Activated CD4-positive, alpha-beta memory T cell treated with anti-CD3 and anti-CD28 coated beads, Interleukin-2, amount 10 ng/mL, durations not matched to agents 7 days and 5 days (primary cell): Measurements from ENCODE around the gene MAG. TPM values are rescaled to one million over a fixed set of nuclear protein-coding genes. Genes with fewer than 3 reads are reported as not detected.
A peak's percentile ranks its signal among the peaks of the same experiment; 100 is the strongest.

Experiments
- CTCF ChIA-PET: fragments of 350-600 bp; sonication (Branson Sonifier 250); formaldehyde crosslinking; loops from one replicate; lab custom pipeline; 2021; ENCODE audit warnings: antibody characterized with exemption, inconsistent platforms; lab: Charles Lee
- POLR2A ChIA-PET: fragments of 350-600 bp; sonication (Branson Sonifier 250); formaldehyde crosslinking; loops from one replicate; lab custom pipeline; 2021; ENCODE audit warnings: antibody characterized with exemption; lab: Charles Lee
- DNase-seq: peaks from one replicate; pipeline ENCODE4 v3.0.0-alpha.2; 2020
- H3K27ac Mint-ChIP-seq: one replicate; pipeline ENCODE4 v1.8.0; 2021; ENCODE audit warnings: mild to moderate bottlenecking, mixed read lengths
- H3K27me3 Mint-ChIP-seq: one replicate; pipeline ENCODE4 v1.8.0; 2021; ENCODE audit warnings: mixed read lengths
- H3K36me3 Mint-ChIP-seq: one replicate; pipeline ENCODE4 v1.8.0; 2021; ENCODE audit warnings: low read depth, mixed read lengths
- H3K4me1 Mint-ChIP-seq: one replicate; pipeline ENCODE4 v1.8.0; 2021; ENCODE audit warnings: mixed read lengths
- H3K4me3 Mint-ChIP-seq: one replicate; pipeline ENCODE4 v1.8.0; 2021; ENCODE audit warnings: mild to moderate bottlenecking, mixed read lengths
- H3K9me3 Mint-ChIP-seq: one replicate; pipeline ENCODE4 v1.8.0; 2021; ENCODE audit warnings: mixed read lengths
- total RNA-seq, 2 experiments: library from RNA; stranded (reverse); gene quantifications; one replicate each; pipeline ENCODE4 v1.2.3, GENCODE V29; 2021

Gene MAG
- total RNA-seq, 2 experiments from 2014 or later = not detected

DNA sequence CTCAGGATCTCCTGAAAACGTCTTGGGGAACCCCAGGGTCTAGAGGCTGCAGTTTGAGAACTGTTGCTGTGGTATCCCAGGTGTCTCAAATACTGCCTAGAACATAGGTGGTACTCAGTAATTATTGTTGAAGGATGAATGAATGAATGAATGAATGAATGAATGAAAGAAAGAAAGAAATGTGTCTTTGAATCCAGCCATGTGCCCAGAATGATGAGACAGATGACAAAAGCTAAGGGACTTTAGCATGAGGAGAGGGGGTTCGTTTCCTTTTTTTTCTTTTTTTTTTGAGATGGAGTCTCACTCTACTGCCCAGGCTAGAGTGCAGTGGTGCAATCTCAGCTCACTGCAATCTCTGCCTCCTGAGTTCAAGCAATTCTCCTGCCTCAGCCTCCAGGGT, 35.4 kb upstream of the MAG start:
- no peaks in the 10 kb centered on the region for H3K27me3 Mint-ChIP-seq
- no peaks in the 10 kb centered on the region for H3K9me3 Mint-ChIP-seq
- ChIA-PET POLR2A (interaction anchor here (1.0 to 1.7 kb wide), 3 partner anchors 11 to 84 kb away, joined by 3 to 5 read pairs (median 4); no protein-coding TSS in a partner anchor), CTCF (interaction anchor here (1.5 kb wide), 1 partner anchor 51 kb away, joined by 3 read pairs; no protein-coding TSS in a partner anchor)
- no peak overlapping the region for H3K27ac Mint-ChIP-seq
- no peak for DNase-seq
- H3K4me3 Mint-ChIP-seq = no peak overlapping the region
- H3K4me1 Mint-ChIP-seq = peaks cover 7% of the 10 kb centered on the region
- H3K36me3 Mint-ChIP-seq = peaks cover 5% of the 10 kb centered on the region

DNA sequence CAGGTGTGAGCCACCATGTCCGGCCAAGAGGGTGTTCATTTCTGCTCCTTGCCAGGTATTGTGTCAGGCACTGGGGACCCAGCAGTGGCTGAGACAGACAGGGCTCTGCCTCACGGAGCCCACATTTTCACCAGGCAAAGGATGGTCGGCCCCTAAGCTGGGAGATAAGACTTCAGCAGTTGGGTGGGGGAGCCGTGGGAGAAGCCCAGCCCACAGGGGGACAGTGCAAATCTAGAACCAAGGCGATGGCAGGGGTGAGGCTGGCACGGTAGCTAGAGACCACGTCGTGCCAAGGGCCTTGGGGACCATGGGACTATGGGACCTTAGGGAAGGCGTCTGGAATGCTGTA, 34.9 kb upstream of the MAG start:
- Mint-ChIP-seq H3K27ac (no peak overlapping the region), H3K4me3 (no peak overlapping the region), H3K36me3 (peaks cover 4% of the 10 kb centered on the region), H3K27me3 (no peaks in the 10 kb centered on the region), H3K4me1 (peaks cover 7% of the 10 kb centered on the region), H3K9me3 (no peaks in the 10 kb centered on the region)
- peak; percentile 13 for DNase-seq
- ChIA-PET CTCF (interaction anchor here (1.5 kb wide), 1 partner anchor 51 kb away, joined by 3 read pairs; no protein-coding TSS in a partner anchor), POLR2A (interaction anchor here (1.0 to 1.7 kb wide), 3 partner anchors 11 to 85 kb away, joined by 3 to 5 read pairs (median 4); no protein-coding TSS in a partner anchor)

DNA sequence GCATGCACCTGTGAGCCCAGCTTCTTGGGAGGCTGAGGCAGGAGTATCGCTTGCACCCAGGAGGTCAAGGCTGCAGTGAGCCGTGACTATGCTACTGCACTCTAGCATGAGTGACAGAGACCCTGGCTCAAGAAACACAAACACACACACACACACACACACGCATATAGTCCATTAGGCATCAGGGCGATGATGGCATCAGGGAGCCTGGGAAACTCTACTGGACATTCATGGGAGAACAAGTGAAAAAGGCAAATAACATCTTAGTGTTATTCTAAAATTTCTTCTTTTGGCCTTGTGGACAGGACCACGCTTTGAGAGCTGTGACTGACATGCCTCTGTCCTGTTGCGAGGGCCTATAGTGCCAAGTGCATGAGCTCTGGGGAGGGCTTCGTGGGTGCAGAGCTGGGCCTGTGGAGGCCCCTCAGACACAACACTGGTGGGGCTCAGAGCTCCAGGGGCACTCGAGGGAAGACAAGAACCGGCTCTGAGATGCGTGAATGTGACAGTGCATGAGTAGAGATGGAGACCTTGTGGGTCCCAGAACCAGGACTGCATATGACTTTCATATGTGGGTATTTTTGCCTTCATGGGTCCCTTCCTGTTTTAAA, 31.2 kb upstream of the MAG start:
- Mint-ChIP-seq H3K4me1 (peaks cover 14% of the 10 kb centered on the region), H3K27me3 (no peaks in the 10 kb centered on the region), H3K27ac (no peak overlapping the region), H3K4me3 (no peak overlapping the region), H3K36me3 (peaks cover 5% of the 10 kb centered on the region), H3K9me3 (no peaks in the 10 kb centered on the region)
- CTCF ChIA-PET = interaction anchor here (0.7 kb wide), 1 partner anchor 119 kb away, joined by 5 read pairs; no protein-coding TSS in a partner anchor
- POLR2A ChIA-PET = interaction anchor here (0.8 to 1.9 kb wide), 4 partner anchors 10 to 119 kb away, joined by 3 to 7 read pairs (median 3); no protein-coding TSS in a partner anchor
- DNase-seq = peak; percentile 4

DNA sequence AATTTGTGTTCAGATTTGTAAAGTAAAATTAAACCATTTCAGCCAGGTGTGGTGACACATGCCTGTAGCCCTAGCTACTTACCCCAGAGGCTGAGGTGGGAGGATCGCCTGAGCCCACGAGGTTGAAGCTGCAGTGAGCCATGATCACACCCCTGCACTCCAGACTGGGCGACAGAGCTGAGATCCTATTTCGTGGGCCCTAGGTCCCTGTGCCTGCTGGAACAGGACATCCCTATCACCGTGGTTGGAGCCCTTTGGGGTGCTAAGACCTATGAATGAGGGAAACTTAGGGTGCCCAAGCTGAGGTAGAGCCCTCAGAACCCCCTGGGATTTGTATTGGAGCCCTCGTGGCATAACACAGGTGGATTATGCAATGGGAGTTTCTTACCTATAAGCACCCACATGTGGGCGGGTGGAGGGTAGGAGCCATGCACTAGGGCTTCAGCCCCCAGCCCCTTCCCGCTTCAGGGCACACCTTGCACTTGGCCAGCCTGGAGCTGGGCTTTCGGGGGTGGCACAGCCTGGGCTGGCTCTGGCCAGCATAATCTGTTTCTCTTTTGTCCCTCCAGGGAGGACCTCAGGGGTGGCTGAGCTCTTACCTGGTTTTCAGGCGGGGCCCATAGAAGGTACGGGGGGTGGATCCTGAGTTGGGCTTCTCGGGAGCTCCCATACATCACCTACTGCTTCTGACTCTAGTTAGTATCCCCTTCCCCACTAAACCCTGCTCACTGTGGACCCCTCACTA, 30.4 kb upstream of the MAG start:
- Mint-ChIP-seq H3K4me3 (no peak overlapping the region), H3K36me3 (peaks cover 11% of the 10 kb centered on the region), H3K9me3 (no peaks in the 10 kb centered on the region), H3K4me1 (peaks cover 22% of the 10 kb centered on the region), H3K27ac (no peak overlapping the region), H3K27me3 (no peaks in the 10 kb centered on the region)
- CTCF ChIA-PET = no interaction called here
- POLR2A ChIA-PET = interaction anchor here (0.8 to 1.9 kb wide), 3 partner anchors 11 to 120 kb away, joined by 3 to 7 read pairs (median 3); no protein-coding TSS in a partner anchor
- DNase-seq = peak; percentile 15

DNA sequence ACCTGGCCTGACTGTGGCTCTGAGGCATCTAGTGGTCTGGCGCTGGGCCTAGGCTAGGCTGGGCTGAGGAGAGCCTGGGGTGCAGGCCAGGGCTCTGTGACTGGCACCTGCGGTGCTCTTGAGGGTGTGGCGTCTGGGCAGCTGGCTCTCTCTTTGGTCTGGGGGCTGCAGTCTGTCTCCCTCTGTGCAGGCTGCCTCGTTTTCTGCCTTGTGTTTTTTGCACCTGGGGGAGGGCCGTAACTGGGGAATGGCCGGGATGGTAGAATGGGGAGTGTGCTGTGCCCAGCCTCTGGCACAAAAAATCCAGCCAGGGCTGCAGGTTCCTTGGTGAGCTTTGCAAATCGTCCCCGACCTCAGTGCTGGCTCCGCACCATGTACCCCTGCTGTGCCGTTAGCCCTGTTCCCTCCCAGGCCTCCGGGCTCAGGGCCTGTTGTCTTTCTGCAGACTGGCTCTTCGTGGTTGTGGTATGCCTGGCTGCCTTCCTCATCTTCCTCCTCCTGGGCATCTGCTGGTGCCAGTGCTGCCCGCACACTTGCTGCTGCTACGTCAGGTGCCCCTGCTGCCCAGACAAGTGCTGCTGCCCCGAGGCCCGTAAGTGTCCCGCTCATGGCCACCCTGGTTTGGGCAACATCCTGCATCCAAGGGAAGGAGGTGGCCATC, 29.7 kb upstream of the MAG start:
- H3K9me3 Mint-ChIP-seq = no peaks in the 10 kb centered on the region
- peak; percentile 14 for DNase-seq
- no peak overlapping the region for H3K4me3 Mint-ChIP-seq
- H3K27me3 Mint-ChIP-seq = no peaks in the 10 kb centered on the region
- H3K4me1 Mint-ChIP-seq = peaks cover 22% of the 10 kb centered on the region
- CTCF ChIA-PET = no interaction called here
- POLR2A ChIA-PET = no interaction called here
- H3K36me3 Mint-ChIP-seq = peaks cover 11% of the 10 kb centered on the region
- no peak overlapping the region for H3K27ac Mint-ChIP-seq

DNA sequence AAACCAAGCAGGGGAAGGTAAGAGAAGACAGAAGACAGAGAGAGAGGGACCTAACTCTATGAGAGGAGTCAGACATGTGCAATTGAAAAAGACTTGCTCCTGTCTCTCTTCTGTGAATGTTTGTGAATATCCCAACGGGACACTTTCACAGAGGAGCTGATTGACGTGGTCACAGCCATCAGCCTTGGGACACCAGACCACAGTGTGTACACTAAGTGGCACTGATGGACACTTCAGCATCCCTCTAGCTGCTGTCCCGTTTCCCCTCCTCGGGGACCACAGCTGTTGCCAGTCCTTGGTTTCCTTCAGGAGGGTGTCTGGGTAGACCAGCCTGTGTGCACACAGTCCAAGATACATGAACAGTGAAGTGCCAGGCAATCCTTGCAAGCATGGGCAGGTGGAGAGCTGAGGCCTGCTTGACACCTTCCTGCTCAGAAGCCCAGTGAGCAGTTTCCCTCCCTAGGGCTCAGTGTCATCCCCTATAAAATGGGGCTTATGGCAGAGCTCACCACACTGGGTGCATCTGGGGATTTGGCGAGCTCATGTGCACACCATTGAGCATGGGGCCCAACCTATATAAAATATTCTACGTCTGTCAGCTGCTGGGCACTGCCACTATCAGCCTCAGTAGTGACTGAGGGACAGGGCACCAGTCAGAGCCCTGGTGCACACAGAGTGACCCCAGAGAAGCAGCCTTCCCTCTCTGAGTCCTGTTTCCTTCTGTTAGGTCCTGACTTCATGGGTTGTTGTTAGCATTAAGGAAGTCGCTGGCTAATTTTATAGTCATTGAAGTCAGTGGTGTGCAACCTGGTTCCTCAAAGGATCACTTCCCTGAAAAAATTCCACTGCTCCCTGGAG, 27.5 kb upstream of the MAG start:
- Mint-ChIP-seq H3K27ac (peak overlapping the region; percentile 69), H3K9me3 (no peaks in the 10 kb centered on the region), H3K4me1 (peaks cover 17% of the 10 kb centered on the region), H3K4me3 (no peak overlapping the region), H3K36me3 (peaks cover 17% of the 10 kb centered on the region), H3K27me3 (no peaks in the 10 kb centered on the region)
- no peak for DNase-seq
- CTCF ChIA-PET = interaction anchor here (1.3 to 1.4 kb wide), 2 partner anchors 63 to 122 kb away, joined by 3 to 6 read pairs; partner anchors contain the start of gene FXYD7
- POLR2A ChIA-PET = interaction anchor here (1.2 to 5.0 kb wide), 6 partner anchors 13 to 123 kb away, joined by 3 to 28 read pairs (median 4); partner anchors contain the start of gene FXYD5

DNA sequence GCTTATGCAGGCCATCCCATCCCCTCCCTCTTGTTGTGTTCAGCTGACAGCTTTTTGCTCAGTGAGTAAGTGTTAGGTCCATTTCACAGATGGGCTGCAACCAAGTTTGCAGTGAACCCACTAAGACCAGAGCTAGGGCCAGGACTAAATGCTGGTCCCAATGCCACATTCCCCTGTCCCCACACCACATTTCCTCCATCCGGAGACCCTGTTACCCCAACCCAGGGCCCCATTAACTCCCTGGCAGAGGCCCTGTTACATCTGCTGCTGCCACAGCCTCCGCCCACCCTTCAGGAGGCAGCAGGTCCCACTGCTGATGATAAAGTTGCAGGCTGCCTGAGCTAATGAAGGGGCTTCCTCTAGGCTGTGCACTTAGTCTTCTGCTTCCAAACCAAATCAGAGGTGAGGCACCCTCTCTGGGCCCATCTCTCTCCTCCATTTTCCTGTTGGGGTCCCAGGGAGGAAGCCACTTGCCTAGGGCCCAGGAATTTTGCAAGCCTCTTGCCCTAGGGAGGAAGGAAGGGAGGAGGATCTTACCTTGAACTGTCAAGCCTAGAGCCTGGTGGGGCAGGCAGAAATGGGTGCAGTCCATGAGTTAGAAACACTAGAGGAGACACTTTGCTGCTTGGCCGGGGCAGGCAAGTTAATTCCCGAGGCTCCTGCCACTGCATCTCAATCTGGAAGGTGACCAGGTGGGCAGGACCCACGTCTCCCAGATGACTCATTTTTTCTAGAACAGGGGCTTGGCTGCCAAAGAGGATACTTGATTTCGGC, 26.6 kb upstream of the MAG start:
- Mint-ChIP-seq H3K27ac (peak overlapping the region; percentile 63), H3K27me3 (no peaks in the 10 kb centered on the region), H3K4me3 (peak overlapping the region; percentile 91), H3K4me1 (peaks cover 22% of the 10 kb centered on the region), H3K36me3 (peaks cover 21% of the 10 kb centered on the region), H3K9me3 (no peaks in the 10 kb centered on the region)
- no peak for DNase-seq
- POLR2A ChIA-PET = interaction anchor here (1.2 to 5.0 kb wide), 7 partner anchors 14 to 219 kb away, joined by 3 to 28 read pairs (median 4); partner anchors contain the start of gene FXYD5
- CTCF ChIA-PET = interaction anchor here (1.1 to 1.3 kb wide), 2 partner anchors 30 to 123 kb away, joined by 4 to 6 read pairs; partner anchors contain the start of gene FXYD7

DNA sequence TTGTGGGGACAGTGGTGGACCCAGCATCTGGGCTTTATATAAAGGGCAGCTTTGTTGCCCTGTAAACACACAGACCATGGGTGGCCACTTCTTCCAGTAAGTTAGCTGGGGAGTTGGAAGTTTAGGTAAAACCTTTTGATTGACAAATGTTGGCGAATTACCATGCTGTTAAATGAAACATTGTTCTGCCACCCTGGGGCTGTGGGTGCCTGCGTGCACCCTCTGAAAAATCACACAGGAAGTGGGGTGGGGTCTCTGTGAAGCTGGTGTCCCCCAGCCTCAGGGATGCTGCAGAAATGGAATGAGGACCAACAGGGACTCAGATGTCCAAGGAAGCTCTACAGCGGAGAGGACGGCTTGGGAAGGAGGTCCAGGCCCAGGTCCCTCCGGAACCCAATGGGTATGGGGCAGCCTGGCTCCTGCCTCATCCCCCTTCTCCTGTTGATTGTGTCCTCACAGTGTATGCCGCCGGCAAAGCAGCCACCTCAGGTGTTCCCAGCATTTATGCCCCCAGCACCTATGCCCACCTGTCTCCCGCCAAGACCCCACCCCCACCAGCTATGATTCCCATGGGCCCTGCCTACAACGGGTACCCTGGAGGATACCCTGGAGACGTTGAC, 26.0 kb upstream of the MAG start:
- Mint-ChIP-seq H3K4me1 (peaks cover 27% of the 10 kb centered on the region), H3K27ac (peak overlapping the region; percentile 71), H3K9me3 (no peaks in the 10 kb centered on the region), H3K27me3 (no peaks in the 10 kb centered on the region), H3K36me3 (peaks cover 28% of the 10 kb centered on the region), H3K4me3 (peak overlapping the region; percentile 91)
- no peak for DNase-seq
- ChIA-PET POLR2A (interaction anchor here (1.2 to 5.0 kb wide), 3 partner anchors 59 to 220 kb away, joined by 3 to 28 read pairs (median 12); partner anchors contain the start of gene FXYD5), CTCF (interaction anchor here (1.1 to 1.3 kb wide), 2 partner anchors 30 to 123 kb away, joined by 4 to 6 read pairs; partner anchors contain the start of gene FXYD7)

DNA sequence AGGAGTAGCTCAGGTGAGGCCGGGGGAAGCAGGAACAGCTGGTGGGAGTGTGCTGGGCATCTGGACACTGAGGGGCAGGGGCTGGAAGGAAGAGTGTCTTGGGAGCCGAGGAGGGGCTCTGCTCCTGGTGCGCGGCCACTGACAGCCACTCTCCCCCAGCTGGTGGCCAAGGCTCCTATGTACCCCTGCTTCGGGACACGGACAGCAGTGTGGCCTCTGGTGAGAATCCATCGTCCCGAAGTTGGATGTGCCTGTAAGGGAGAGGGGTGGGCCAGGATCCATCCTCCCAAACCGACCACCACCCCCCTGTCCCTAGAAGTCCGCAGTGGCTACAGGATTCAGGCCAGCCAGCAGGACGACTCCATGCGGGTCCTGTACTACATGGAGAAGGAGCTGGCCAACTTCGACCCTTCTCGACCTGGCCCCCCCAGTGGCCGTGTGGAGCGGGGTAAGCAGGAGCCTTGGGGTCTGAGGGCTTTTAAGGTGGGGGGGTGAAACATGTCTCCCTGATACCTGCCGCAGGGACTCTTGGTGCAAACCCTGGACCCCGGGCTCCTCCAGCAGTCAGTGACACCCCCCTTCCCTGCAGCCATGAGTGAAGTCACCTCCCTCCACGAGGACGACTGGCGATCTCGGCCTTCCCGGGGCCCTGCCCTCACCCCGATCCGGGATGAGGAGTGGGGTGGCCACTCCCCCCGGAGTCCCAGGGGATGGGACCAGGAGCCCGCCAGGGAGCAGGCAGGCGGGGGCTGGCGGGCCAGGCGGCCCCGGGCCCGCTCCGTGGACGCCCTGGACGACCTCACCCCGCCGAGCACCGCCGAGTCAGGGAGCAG, 25.2 kb upstream of the MAG start:
- POLR2A ChIA-PET = interaction anchor here (0.8 to 5.0 kb wide), 4 partner anchors 55 to 221 kb away, joined by 3 to 28 read pairs (median 8); partner anchors contain the start of gene FXYD5
- H3K27ac Mint-ChIP-seq = peak overlapping the region; percentile 88
- H3K4me3 Mint-ChIP-seq = peak overlapping the region; percentile 91
- H3K9me3 Mint-ChIP-seq = no peaks in the 10 kb centered on the region
- no peak for DNase-seq
- H3K36me3 Mint-ChIP-seq = peaks cover 35% of the 10 kb centered on the region
- no peaks in the 10 kb centered on the region for H3K27me3 Mint-ChIP-seq
- H3K4me1 Mint-ChIP-seq = peaks cover 29% of the 10 kb centered on the region
- CTCF ChIA-PET = interaction anchor here (1.1 kb wide), 1 partner anchor 31 kb away, joined by 4 read pairs; no protein-coding TSS in a partner anchor

DNA sequence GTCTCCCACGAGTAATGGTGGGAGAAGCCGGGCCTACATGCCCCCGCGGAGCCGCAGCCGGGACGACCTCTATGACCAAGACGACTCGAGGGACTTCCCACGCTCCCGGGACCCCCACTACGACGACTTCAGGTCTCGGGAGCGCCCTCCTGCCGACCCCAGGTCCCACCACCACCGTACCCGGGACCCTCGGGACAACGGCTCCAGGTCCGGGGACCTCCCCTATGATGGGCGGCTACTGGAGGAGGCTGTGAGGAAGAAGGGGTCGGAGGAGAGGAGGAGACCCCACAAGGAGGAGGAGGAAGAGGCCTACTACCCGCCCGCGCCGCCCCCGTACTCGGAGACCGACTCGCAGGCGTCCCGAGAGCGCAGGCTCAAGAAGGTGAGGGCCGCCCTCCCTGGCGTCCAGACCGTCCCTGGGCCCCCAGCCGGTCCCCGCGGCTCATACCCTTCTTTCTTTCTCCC, 24.6 kb upstream of the MAG start:
- DNase-seq = peak; percentile 46
- Mint-ChIP-seq H3K36me3 (peaks cover 42% of the 10 kb centered on the region), H3K27ac (peak overlapping the region; percentile 88), H3K4me3 (peak overlapping the region; percentile 91), H3K27me3 (no peaks in the 10 kb centered on the region), H3K4me1 (peaks cover 31% of the 10 kb centered on the region), H3K9me3 (no peaks in the 10 kb centered on the region)
- ChIA-PET POLR2A (interaction anchor here (0.6 to 5.0 kb wide), 10 partner anchors 10 to 131 kb away, joined by 3 to 28 read pairs (median 4); partner anchors contain the start of genes FXYD5 and FXYD7), CTCF (interaction anchor here (1.0 to 1.4 kb wide), 2 partner anchors 113 to 126 kb away, joined by 3 to 10 read pairs; partner anchors contain the start of gene FXYD7)
